GM19099 (cell line): ENCODE data around the gene VTA1.

Experiments used
- POLR2A ChIP-seq: IDR thresholded peaks from 3 replicates; pipeline ENCODE4 v1.6.1; 2011; ENCODE audit warnings: low read depth; ENCODE audit not compliant: insufficient read length; ENCODE audit errors: extremely low read depth

VTA1 gene

GRCh38 chr6:142165227-142165626, 18.2 kb downstream of the VTA1 start:
- TF ChIP-seq POLR2A: no peak

- no peak for TF ChIP-seq POLR2A
Measured at GRCh38 chr6:142167071-142167470, 20.0 kb downstream of the VTA1 start.

- TF ChIP-seq POLR2A: no peak
Measured at GRCh38 chr6:142167486-142167885, 20.4 kb downstream of the VTA1 start.

- no peak for TF ChIP-seq POLR2A
Measured at GRCh38 chr6:142171351-142171750, 24.3 kb downstream of the VTA1 start.

GRCh38 chr6:142172758-142173157, 25.7 kb downstream of the VTA1 start:
- TF ChIP-seq POLR2A: no peak

- TF ChIP-seq POLR2A: no peak
Measured at GRCh38 chr6:142173980-142174379, 26.9 kb downstream of the VTA1 start.

- TF ChIP-seq POLR2A: no peak
Measured at GRCh38 chr6:142174703-142175102, 27.6 kb downstream of the VTA1 start.

GRCh38 chr6:142178129-142178528, 31.1 kb downstream of the VTA1 start:
- no peak for TF ChIP-seq POLR2A

GRCh38 chr6:142182004-142182403, 34.9 kb downstream of the VTA1 start:
- no peak for TF ChIP-seq POLR2A

- no peak for TF ChIP-seq POLR2A
Measured at GRCh38 chr6:142183351-142183750, 36.3 kb downstream of the VTA1 start.

- TF ChIP-seq POLR2A: no peak
Measured at GRCh38 chr6:142184307-142184706, 37.2 kb downstream of the VTA1 start.

GRCh38 chr6:142185641-142186040, 38.6 kb downstream of the VTA1 start:
- TF ChIP-seq POLR2A: no peak

GRCh38 chr6:142187209-142187608, 40.1 kb downstream of the VTA1 start:
- no peak for TF ChIP-seq POLR2A

- no peak for TF ChIP-seq POLR2A
Measured at GRCh38 chr6:142189057-142189456, 42.0 kb downstream of the VTA1 start.

GRCh38 chr6:142192343-142192742, 45.3 kb downstream of the VTA1 start:
- TF ChIP-seq POLR2A: no peak

- TF ChIP-seq POLR2A: no peak
Measured at GRCh38 chr6:142193621-142194020, 46.6 kb downstream of the VTA1 start.

- no peak for TF ChIP-seq POLR2A
Measured at GRCh38 chr6:142195862-142196541, 48.9 kb downstream of the VTA1 start.
